ENCODE results near the gene CSTB. TPM values are rescaled to one million over a fixed set of nuclear protein-coding genes. Genes with fewer than 3 reads are reported as not detected.
A peak's percentile ranks its signal among the peaks of the same experiment; 100 is the strongest.

Gene CSTB
- total and polyA plus RNA-seq, 12 donors: 33.0 to 61.2 (median 40.5) TPM

DNA sequence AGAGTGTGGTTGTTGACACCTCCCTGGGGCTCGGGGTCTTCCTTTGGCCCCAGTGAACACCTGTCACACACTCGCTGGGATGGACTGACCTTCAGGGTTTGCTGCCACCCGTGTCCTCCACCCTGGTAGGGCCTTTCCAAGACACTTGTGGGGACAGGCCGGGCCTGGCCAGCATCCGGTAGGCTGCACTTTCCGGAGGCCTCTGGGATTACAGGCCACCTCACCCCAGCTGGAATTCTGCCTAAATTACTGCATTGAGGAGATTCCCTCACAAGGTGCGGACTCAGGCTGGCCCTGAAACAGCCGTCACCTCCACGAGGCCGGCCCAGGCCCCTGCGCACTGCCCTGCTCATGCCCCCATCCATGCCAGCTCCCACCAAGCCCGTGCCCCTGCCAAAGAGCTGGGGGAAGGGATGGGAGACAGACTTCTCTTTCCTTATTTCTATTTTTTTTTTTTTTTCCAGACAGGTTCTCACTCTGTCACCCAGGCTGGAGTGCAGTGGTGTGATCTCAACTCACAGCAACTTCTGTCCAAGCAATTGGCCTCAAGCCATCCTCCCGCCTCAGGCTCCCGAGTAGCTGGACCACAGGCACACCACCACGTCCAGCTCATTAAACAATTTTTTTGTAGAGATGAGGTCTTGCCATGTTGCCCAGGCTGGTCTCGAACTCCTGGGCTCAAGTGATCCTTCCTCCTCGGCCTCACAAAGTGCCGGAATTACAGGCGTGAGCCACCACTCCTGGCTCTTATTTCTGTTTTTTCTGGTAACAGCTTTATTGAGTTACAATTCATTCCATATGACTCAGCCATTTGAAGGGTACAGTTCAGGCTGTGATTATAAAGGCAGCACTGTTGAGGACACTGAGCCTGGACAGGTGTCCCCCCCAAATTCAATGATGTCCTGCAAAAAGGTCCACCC lies 11.3 kb downstream of the CSTB start:
- DNase-seq: no peak
- Histone ChIP-seq H3K4me3 (no peak overlapping the region), H3K9me3 (peaks cover 0 to 5% (median 0%) of the 10 kb centered on the region in 11 donors), H3K4me1 (peaks cover 0 to 20% (median 0%) of the 10 kb centered on the region in 9 donors), H3K27ac (no peak overlapping the region), H3K27me3 (no peaks in the 10 kb centered on the region), H3K36me3 (peaks cover 0 to 37% (median 4%) of the 10 kb centered on the region in 9 donors)
- intact Hi-C loops (cut with DNase I): no loop called here
- peak in 3 of 8 donors; percentile 14 to 25 (median 15) for ATAC-seq
- 78 to 79% methylated on average over 19 of the region's 19 CpGs for WGBS, 2 donors
- TF ChIP-seq CTCF (IDR thresholded peaks at IDR 0.05): no peak

DNA sequence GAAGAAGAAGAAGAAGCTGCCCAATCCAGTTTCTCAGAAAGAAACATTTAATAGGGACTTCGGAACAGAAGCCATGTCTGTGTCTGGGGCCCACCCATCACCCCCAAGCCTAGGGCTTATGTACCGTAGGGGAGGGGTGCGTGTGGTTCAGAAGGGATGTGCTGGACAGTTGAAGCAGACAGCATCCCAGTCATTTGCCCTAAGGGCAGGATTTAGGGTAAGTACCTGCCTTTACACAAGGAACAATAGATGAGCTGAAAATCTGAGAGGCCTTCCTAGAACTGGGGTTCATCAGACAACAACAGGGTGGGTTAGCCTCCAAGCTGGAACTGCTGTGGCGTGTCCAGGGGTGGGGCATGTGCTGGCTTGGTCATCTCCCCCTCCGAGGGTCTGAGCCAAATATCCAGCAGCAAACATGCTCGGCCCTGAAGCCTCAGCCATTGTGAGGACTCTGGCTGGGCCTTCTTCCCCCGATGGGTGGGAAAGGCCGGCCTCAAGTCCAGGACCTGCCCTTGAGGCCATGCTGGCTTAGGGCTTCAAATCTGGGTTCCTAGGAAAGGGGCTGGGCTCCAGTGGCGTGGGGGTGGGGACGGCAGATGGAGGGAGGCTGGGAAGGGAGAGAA lies 12.1 kb downstream of the CSTB start:
- Histone ChIP-seq H3K4me3 (no peak overlapping the region), H3K9me3 (peaks cover 0 to 5% (median 0%) of the 10 kb centered on the region in 11 donors), H3K27ac (no peak overlapping the region), H3K27me3 (no peaks in the 10 kb centered on the region), H3K4me1 (peaks cover 0 to 20% (median 0%) of the 10 kb centered on the region in 9 donors), H3K36me3 (peaks cover 0 to 45% (median 4%) of the 10 kb centered on the region in 9 donors)
- DNase-seq: no peak
- no peak for ATAC-seq
- intact Hi-C loops (cut with DNase I): no loop called here
- TF ChIP-seq CTCF (IDR thresholded peaks at IDR 0.05): no peak
- 87 to 92% methylated on average over 10 of the region's 10 CpGs for WGBS, 2 donors

DNA sequence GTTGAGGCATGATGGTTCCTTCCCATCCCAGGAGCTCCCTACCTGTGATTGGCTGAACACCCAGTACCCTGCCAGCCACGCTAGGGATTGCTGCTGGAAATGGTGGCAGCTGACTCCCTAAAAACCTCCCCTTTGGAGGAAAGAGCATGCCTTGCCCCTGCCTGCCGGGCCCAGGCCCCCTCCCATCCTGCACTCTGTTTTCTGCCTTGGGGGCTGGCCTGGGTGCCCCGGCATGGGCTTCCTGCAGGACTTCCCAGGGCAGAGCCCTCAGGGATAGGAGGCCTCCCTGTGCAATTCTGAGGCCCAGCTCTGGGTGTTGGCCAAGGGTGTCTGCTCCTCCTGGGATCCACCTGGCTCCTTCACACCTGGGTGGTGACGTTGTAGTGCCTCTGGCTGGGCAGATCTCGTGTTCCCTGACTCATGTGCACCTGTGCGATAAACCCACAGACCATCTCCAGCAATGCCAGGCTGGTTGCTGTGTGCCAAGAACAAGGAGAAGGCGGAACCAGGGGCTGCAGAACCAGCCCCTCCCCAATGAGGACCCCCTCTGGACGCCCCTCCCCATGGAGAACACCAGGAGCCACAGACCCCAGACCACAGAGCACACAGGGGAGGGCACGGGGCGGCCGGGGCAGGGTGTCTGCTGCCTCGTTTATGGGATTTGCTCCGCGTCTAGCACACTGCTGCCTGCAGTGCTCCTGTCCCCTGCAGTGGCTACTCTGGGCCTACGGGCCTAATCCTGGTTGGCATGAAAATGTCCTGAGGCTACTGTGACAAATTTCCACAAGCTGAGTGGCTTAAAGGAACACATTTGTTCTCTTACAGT lies 13.6 kb downstream of the CSTB start:
- Histone ChIP-seq H3K9me3 (peaks cover 0 to 5% (median 0%) of the 10 kb centered on the region in 11 donors), H3K4me1 (peaks cover 0 to 20% (median 3%) of the 10 kb centered on the region in 9 donors), H3K27me3 (no peaks in the 10 kb centered on the region), H3K27ac (no peak overlapping the region), H3K4me3 (no peak overlapping the region), H3K36me3 (peaks cover 0 to 59% (median 4%) of the 10 kb centered on the region in 9 donors)
- intact Hi-C loops (cut with DNase I): no loop called here
- ATAC-seq (no peak), DNase-seq (no peak)
- TF ChIP-seq CTCF (IDR thresholded peaks at IDR 0.05): no peak
- WGBS, 2 donors: 94 to 96% methylated on average over 15 of the region's 15 CpGs

GRCh38 chr21:43761886-43762285 lies 14.2 kb downstream of the CSTB start:
- WGBS, 2 donors: 93 to 94% methylated on average over 18 of the region's 18 CpGs
- intact Hi-C loops (cut with DNase I): no loop called here
- no peak overlapping the region for H3K27ac ChIP-seq
- no peak overlapping the region for H3K4me3 ChIP-seq
- TF ChIP-seq CTCF (IDR thresholded peaks at IDR 0.05): no peak
- peaks cover 0 to 64% (median 4%) of the 10 kb centered on the region in 9 donors for H3K36me3 ChIP-seq
- peaks cover 0 to 5% (median 0%) of the 10 kb centered on the region in 11 donors for H3K9me3 ChIP-seq
- peaks cover 0 to 24% (median 3%) of the 10 kb centered on the region in 9 donors for H3K4me1 ChIP-seq
- DNase-seq (no peak), ATAC-seq (no peak)
- H3K27me3 ChIP-seq: no peaks in the 10 kb centered on the region

Measured in heart right ventricle (tissue), 16 donors.